ENCODE data around the gene KRTAP19-1.
"Not testable (repeated sequence)": the region's sequence is repeated elsewhere in the genome, so short reads cannot be mapped to it uniquely, and the experiment has no call there.

KRTAP19-1 gene

GRCh38 chr21:30480145-30480544 lies at the start of gene KRTAP19-1:
TSS of gene KRTAP19-1 (minus strand) at chr21:30480367. CDS start at chr21:30480317, 50 bp downstream.
- DNase-seq = no peak

- DNase-seq = no peak
These were observed 38.7 kb upstream of the KRTAP19-1 start for GRCh38 chr21:30518876-30519275.

GRCh38 chr21:30515681-30516080 lies 35.5 kb upstream of the KRTAP19-1 start:
- no peak for DNase-seq

- DNase-seq = not testable (repeated sequence)
These were observed 25.5 kb upstream of the KRTAP19-1 start for GRCh38 chr21:30505621-30506205.

- DNase-seq = no peak
These were observed 21.9 kb upstream of the KRTAP19-1 start, which contains the start of gene KRTAP19-5 for GRCh38 chr21:30502041-30502440. TSS of gene KRTAP19-5 (minus strand) at chr21:30502141. CDS start at chr21:30502090, 51 bp downstream.

GRCh38 chr21:30497065-30497464 lies 16.9 kb upstream of the KRTAP19-1 start, which contains the start of gene KRTAP19-4:
TSS of gene KRTAP19-4 (minus strand) at chr21:30497165. CDS start at chr21:30497110, 55 bp downstream.
- no peak for DNase-seq

- DNase-seq = no peak
These were observed 11.8 kb upstream of the KRTAP19-1 start, which contains the start of gene KRTAP19-3 for GRCh38 chr21:30491963-30492428. TSS of gene KRTAP19-3 (minus strand) at chr21:30492013. CDS start at chr21:30491957, 56 bp downstream.

- no peak for DNase-seq
These were observed 7.2 kb upstream of the KRTAP19-1 start, which contains the start of gene KRTAP19-2 for GRCh38 chr21:30487336-30487735. TSS of gene KRTAP19-2 (minus strand) at chr21:30487436. CDS start at chr21:30487348, 88 bp downstream.

GRCh38 chr21:30486180-30486579 lies 6.0 kb upstream of the KRTAP19-1 start:
- DNase-seq = no peak

GRCh38 chr21:30482130-30482529 lies 2.0 kb upstream of the KRTAP19-1 start:
- DNase-seq = no peak

GRCh38 chr21:30479259-30479658 lies 908 bp downstream of the KRTAP19-1 start:
- no peak for DNase-seq

GRCh38 chr21:30478004-30478403 lies 2.2 kb downstream of the KRTAP19-1 start:
- no peak for DNase-seq

- no peak for DNase-seq
These were observed 11.1 kb downstream of the KRTAP19-1 start for GRCh38 chr21:30468900-30469714.

- DNase-seq = no peak
These were observed 16.5 kb downstream of the KRTAP19-1 start for GRCh38 chr21:30463713-30464112.

GRCh38 chr21:30448514-30448913 lies 31.7 kb downstream of the KRTAP19-1 start:
- DNase-seq = no peak

- DNase-seq = no peak
These were observed 33.1 kb downstream of the KRTAP19-1 start for GRCh38 chr21:30447056-30447455.

- no peak for DNase-seq
These were observed 36.0 kb downstream of the KRTAP19-1 start for GRCh38 chr21:30444204-30444603.

- no peak for DNase-seq
These were observed 36.9 kb downstream of the KRTAP19-1 start for GRCh38 chr21:30443226-30443625.

GRCh38 chr21:30439975-30440374 lies 40.2 kb downstream of the KRTAP19-1 start, which contains the start of gene KRTAP15-1:
TSS of gene KRTAP15-1 (plus strand) at chr21:30440275. CDS start at chr21:30440328, 53 bp downstream.
- no peak for DNase-seq

- DNase-seq = no peak
These were observed 43.1 kb downstream of the KRTAP19-1 start for GRCh38 chr21:30437010-30437565.

GRCh38 chr21:30434033-30434631 lies 46.0 kb downstream of the KRTAP19-1 start:
- peak in 1 of 2 donors; percentile 19 for DNase-seq

- no peak for DNase-seq
These were observed 50.0 kb downstream of the KRTAP19-1 start, which contains the start of gene KRTAP13-4 for GRCh38 chr21:30430170-30430655. TSS of gene KRTAP13-4 (plus strand) at chr21:30430220. CDS start at chr21:30430276, 56 bp downstream.
